Upper lobe of left lung (tissue), 6 donors: ENCODE measurements around the gene MPZL1. TPM values are rescaled to one million over a fixed set of nuclear protein-coding genes. Genes with fewer than 3 reads are reported as not detected.

Experiments
- ATAC-seq, 2 donors: fragments of 200-7000 bp; cut with Tn5 transposase; one replicate each; pipeline ENCODE4 v1.9.1; 2022; ENCODE audit warnings: mild to moderate bottlenecking in 2 of 2, moderate library complexity in 2 of 2; ENCODE audit not compliant: low FRiP score in 2 of 2
- DNase-seq, 2 donors: peaks; one replicate each; pipeline ENCODE4 v3.0.0-alpha.2; 2019 to 2020
- H3K27ac ChIP-seq, 4 donors: fragments of 200-600 bp; sonication (generic); one replicate each; pipeline ENCODE4 v1.5.1; 2016 to 2019
- H3K27me3 ChIP-seq, 4 donors: fragments of 200-600 bp; sonication (generic); one replicate each; pipeline ENCODE4 v1.5.1; 2017 to 2019
- H3K36me3 ChIP-seq, 4 donors: fragments of 200-600 bp; sonication (generic); one replicate each; pipeline ENCODE4 v1.5.1; 2016 to 2019
- H3K4me1 ChIP-seq, 4 donors: fragments of 200-600 bp; sonication (generic); one replicate each; pipeline ENCODE4 v1.5.1; 2018 to 2019
- H3K4me3 ChIP-seq, 4 donors: fragments of 200-600 bp; sonication (generic); one replicate each; pipeline ENCODE4 v1.5.1; 2017 to 2019; ENCODE audit warnings: mild to moderate bottlenecking in 2 of 4, moderate library complexity in 1 of 4
- H3K9me3 ChIP-seq, 4 donors: fragments of 200-600 bp; sonication (generic); one replicate each; pipeline ENCODE4 v1.5.1; 2018 to 2019
- CTCF ChIP-seq, 6 experiments: fragments of 450-650 bp in 4 of 6; fragments of 200-600 bp in 2 of 6; sonication (generic) in 2 of 6; IDR thresholded peaks; one replicate each; pipeline ENCODE4 v1.5.1; 2016 to 2019; ENCODE audit warnings: antibody characterized with exemption in 6 of 6
- EP300 ChIP-seq, 4 donors: sonication (generic); formaldehyde crosslinking; IDR thresholded peaks; one replicate each; pipeline ENCODE4 v1.5.1; 2017; ENCODE audit warnings: antibody characterized with exemption in 4 of 4, control low read depth in 2 of 4
- POLR2A ChIP-seq, 4 donors: fragments of 450-650 bp; IDR thresholded peaks; one replicate each; pipeline ENCODE4 v1.5.1; 2016 to 2017; ENCODE audit warnings: antibody characterized with exemption in 4 of 4, mild to moderate bottlenecking in 2 of 4
- POLR2AphosphoS5 ChIP-seq, 2 donors: sonication (generic); formaldehyde crosslinking; IDR thresholded peaks; one replicate each; pipeline ENCODE4 v1.5.1; 2017; ENCODE audit warnings: antibody characterized with exemption in 2 of 2
- WGBS, 2 donors: methylation state at CpG; one replicate each; pipeline ENCODE4 v1.1.5; 2017 to 2018; 5-methylcytosine and 5-hydroxymethylcytosine counted together
- total RNA-seq, 6 donors: library from RNA; depleted of rRNA in 4 of 6; stranded (reverse); fragments of >200 nt in 4 of 6; gene quantifications; one replicate each; pipeline versions ENCODE4 v1.1.0 to v1.2.1, GENCODE V29; 2016 to 2021
- donor health status: DM: no; HTN: no; CAD: no; lungs with moderate emphysema.
- donor health status: DM: no; HTN: yes; CAD: no; lungs with severe emphysema.

Gene MPZL1
- total RNA-seq, 6 donors from 2014 or later, result 28.3 to 80.6 (median 65.4) TPM

DNA sequence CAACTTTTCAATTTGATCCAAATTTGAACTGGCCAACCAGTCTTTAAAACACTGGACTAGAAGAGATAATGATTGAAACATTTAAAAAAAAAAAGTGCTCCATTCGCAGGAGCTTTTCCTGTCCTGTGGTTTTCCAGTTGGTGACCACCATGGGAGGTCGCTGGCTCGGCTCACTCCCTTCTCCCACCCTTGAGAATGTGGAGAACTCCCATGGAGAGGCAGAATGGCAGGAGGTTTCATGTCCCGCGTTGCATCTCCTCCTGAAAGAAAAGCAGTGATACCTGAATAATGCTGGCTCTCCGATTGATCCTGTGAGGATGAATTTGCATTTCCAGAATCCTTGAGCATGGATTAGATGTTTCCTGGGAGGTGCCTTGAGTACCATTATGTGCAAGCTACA is 16.5 kb upstream of the MPZL1 start:
- no peak for TF ChIP-seq POLR2AphosphoS5 (IDR thresholded peaks at IDR 0.05)
- no peak for TF ChIP-seq CTCF (IDR thresholded peaks at IDR 0.05)
- no peak for TF ChIP-seq POLR2A (IDR thresholded peaks at IDR 0.05)
- no peak for TF ChIP-seq EP300 (IDR thresholded peaks at IDR 0.05)
- no peak overlapping the region for H3K27ac ChIP-seq
- H3K9me3 ChIP-seq, result no peaks in the 10 kb centered on the region
- 68 to 85% methylated on average over 6 of the region's 6 CpGs for WGBS, 2 donors
- H3K4me3 ChIP-seq, result no peak overlapping the region
- peak in 1 of 2 donors; percentile 15 for DNase-seq
- peaks cover 0 to 16% (median 2%) of the 10 kb centered on the region in 4 donors for H3K36me3 ChIP-seq
- no peak for ATAC-seq
- no peaks in the 10 kb centered on the region for H3K4me1 ChIP-seq
- no peaks in the 10 kb centered on the region for H3K27me3 ChIP-seq

GRCh38 chr1:167706363-167706762 is 15.4 kb upstream of the MPZL1 start:
- H3K4me3 ChIP-seq, result no peak overlapping the region
- H3K36me3 ChIP-seq, result peaks cover 0 to 16% (median 2%) of the 10 kb centered on the region in 4 donors
- TF ChIP-seq POLR2AphosphoS5 (IDR thresholded peaks at IDR 0.05) (no peak), CTCF (IDR thresholded peaks at IDR 0.05) (no peak), EP300 (IDR thresholded peaks at IDR 0.05) (no peak), POLR2A (IDR thresholded peaks at IDR 0.05) (no peak)
- DNase-seq (peak in 1 of 2 donors; percentile 1), ATAC-seq (no peak)
- H3K9me3 ChIP-seq, result no peaks in the 10 kb centered on the region
- H3K27me3 ChIP-seq, result no peaks in the 10 kb centered on the region
- no peak overlapping the region for H3K27ac ChIP-seq
- WGBS, 2 donors, result 79 to 80% methylated on average over 2 of the region's 2 CpGs
- H3K4me1 ChIP-seq, result no peaks in the 10 kb centered on the region

DNA sequence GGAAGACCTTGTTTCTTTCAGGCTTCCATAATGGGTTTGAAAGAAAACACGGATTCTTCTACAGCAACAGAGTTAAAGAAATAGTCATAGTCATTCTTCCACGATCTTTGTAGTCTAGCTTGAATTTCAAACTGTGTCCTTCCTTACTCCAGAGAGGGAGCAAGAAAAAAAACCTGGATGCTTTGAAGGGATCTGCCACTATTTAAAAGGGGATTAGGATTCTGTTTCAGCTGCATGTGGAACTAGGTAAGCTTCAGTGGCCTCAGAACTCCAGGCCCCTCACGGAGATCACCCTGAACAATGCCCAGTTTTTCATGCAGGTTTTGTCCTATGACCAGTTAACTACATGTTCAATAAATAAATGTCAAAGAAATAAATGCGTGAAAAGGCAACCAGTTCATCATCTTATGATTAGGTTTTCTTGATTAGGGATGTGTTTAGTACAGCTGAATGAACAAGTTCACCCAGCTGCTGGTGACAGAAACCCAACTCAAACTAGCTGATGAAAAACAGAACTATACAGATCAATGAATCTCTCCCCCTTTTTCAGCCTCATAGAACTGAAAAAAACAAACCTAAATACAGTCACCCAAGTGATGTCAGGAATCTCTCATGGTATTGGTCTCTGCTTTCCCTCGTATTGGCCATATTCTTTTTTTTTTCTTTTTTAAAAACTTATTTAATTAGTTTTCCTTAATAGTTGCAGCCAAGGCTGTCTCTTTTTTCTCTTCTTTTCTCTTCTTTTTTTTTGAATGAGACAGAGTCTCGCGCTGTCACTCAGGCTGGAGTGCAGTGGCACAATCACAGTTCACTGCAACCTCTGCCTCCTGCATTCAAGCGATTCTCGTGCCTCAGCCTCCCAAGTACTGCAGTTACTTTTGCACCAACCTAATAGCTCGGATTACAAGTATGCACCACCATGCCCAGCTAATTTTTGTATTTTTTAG is 14.6 kb upstream of the MPZL1 start:
- Histone ChIP-seq H3K27me3 (no peaks in the 10 kb centered on the region), H3K27ac (no peak overlapping the region), H3K36me3 (peaks cover 0 to 16% (median 2%) of the 10 kb centered on the region in 4 donors), H3K9me3 (no peaks in the 10 kb centered on the region), H3K4me3 (no peak overlapping the region), H3K4me1 (no peaks in the 10 kb centered on the region)
- ATAC-seq, result no peak
- WGBS, 2 donors, result 92 to 94% methylated on average over 10 of the region's 10 CpGs
- DNase-seq, result no peak
- TF ChIP-seq EP300 (IDR thresholded peaks at IDR 0.05), result no peak
- no peak for TF ChIP-seq POLR2A (IDR thresholded peaks at IDR 0.05)
- no peak for TF ChIP-seq POLR2AphosphoS5 (IDR thresholded peaks at IDR 0.05)
- no peak for TF ChIP-seq CTCF (IDR thresholded peaks at IDR 0.05)

DNA sequence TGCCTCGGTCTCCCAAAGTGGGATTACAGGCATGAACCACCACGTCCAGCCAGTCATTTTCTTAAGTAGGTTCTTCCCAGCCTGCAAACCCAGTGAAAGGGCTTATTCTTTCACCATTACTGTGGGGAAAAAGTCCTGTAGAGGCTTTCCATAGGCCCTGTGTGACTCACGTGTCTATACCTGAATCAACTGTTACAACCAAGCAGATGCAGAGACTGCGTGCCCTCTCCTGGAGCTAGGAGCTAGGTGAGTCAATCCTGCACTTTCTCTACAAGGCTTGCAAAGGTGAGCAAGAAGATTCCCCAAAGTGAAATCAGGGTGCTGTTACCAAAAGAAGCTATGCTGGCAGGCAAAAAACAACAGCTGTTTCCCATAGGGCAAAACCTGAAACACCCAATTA is 13.8 kb upstream of the MPZL1 start:
- Histone ChIP-seq H3K27ac (no peak overlapping the region), H3K4me1 (no peaks in the 10 kb centered on the region), H3K4me3 (no peak overlapping the region), H3K27me3 (no peaks in the 10 kb centered on the region), H3K9me3 (no peaks in the 10 kb centered on the region), H3K36me3 (peaks cover 0 to 14% (median 2%) of the 10 kb centered on the region in 4 donors)
- WGBS, 2 donors, result 87 to 93% methylated on average over 4 of the region's 4 CpGs
- TF ChIP-seq EP300 (IDR thresholded peaks at IDR 0.05), result no peak
- TF ChIP-seq CTCF (IDR thresholded peaks at IDR 0.05), result no peak
- no peak for TF ChIP-seq POLR2AphosphoS5 (IDR thresholded peaks at IDR 0.05)
- no peak for TF ChIP-seq POLR2A (IDR thresholded peaks at IDR 0.05)
- no peak for ATAC-seq
- no peak for DNase-seq
